ENCODE measurements around the gene TMIGD3. TPM values are rescaled to one million over a fixed set of nuclear protein-coding genes. Genes with fewer than 3 reads are reported as not detected.

TMIGD3 gene
- total RNA-seq, 1 experiment from 2014 or later, result not detected

DNA sequence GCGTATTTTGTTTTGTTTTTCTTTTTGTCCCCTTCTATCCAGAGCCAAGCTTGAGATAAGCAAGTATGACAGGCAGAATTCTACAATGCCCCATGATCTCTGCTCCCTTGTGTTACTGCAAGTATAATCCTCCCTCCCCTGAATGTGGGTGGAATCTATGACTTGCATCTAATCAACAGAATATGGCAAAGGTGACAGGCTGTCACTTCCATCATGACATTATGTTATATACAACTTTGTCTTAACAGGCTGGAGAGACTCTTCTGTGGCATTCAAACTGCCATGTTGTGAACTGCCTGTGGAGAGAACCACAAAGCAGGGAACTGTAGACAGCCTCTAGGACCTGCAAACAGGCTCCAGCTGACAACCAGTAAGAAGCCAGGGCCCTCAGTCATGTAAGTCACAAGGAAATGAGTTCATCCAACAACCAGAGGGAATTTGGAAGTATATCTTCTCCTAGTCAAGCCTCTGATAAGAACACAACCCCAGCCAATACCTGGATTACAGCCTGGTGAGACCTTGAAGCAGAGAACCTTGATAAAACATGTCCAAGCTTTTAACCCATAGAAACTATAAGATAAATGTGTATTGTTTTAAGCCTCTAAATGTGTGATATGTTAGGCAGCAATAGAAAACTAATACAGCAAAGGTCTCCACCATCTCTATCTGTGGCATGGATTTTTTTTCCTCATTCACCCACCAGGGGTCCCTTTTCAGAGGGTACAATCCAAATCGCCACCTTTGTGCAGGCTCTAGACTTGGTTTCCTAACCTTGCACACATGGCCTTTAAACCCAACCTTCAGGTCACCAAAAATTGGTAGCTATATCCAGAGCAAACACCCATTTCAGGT, 35.3 kb downstream of the TMIGD3 start:
- Histone ChIP-seq H4K20me1 (ENCODE audit: low read length) (no peaks in the 10 kb centered on the region), H3K4me2 (ENCODE audit: low read length) (no peak overlapping the region), H3K79me2 (ENCODE audit: low read length) (no peaks in the 10 kb centered on the region), H3K27ac (ENCODE audit: low read length) (no peak overlapping the region), H3K4me1 (ENCODE audit: insufficient read depth, low read length) (no peaks in the 10 kb centered on the region; the same call in 1 of the 2 replicates), H3K9me3 (ENCODE audit: low read length) (no peaks in the 10 kb centered on the region), H3K9me2 (replicated peaks; ENCODE audit: low read length) (no peaks in the 10 kb centered on the region), H3K27me3 (ENCODE audit: low read length) (no peaks in the 10 kb centered on the region), H3K9ac (ENCODE audit: low read length) (no peak overlapping the region), H3K36me3 (ENCODE audit: low read depth, low read length) (peaks cover 15% of the 10 kb centered on the region), H3F3A (ENCODE audit: low read length, unreplicated experiment) (no peaks in the 10 kb centered on the region), H3K4me3 (ENCODE audit: low read length) (no peak overlapping the region), H2AFZ (ENCODE audit: low read length) (no peak overlapping the region)
- ChIA-PET CTCF (interaction anchor here (1.0 kb wide), 1 partner anchor 14 kb away, joined by 3 read pairs; no protein-coding TSS in a partner anchor), POLR2A (ENCODE audit: unreplicated experiment) (no interaction called here)
- BruUV-seq (replicated peaks), result no TSS peak
- ATAC-seq (no peak), DNase-seq (no peak)
- TF ChIP-seq CTCF (conservative IDR thresholded peaks at IDR 0.05; ENCODE audit: low read depth, low read length) (no peak), EZH2phosphoT487 (IDR thresholded peaks at IDR 0.05; ENCODE audit: borderline replicate concordance, low read length) (no peak), EZH2 (IDR thresholded peaks at IDR 0.05; ENCODE audit: low read length, unreplicated experiment) (no peak)
- intact Hi-C loops (cut with micrococcal nuclease), result no loop called here

- intact Hi-C loops (cut with micrococcal nuclease), result no loop called here
- CTCF ChIA-PET, result interaction anchor here (0.5 kb wide), 1 partner anchor 893 kb away, joined by 3 read pairs; no protein-coding TSS in a partner anchor
Measured at GRCh38 chr1:111466480-111466879, 37.0 kb downstream of the TMIGD3 start.

More at GRCh38 chr1:111466480-111466879, 37.0 kb downstream of the TMIGD3 start:
- Histone ChIP-seq H3K9me3 (ENCODE audit: low read length) (no peaks in the 10 kb centered on the region), H3K4me1 (ENCODE audit: insufficient read depth, low read length) (no peaks in the 10 kb centered on the region; the same call in 1 of the 2 replicates), H4K20me1 (ENCODE audit: low read length) (no peaks in the 10 kb centered on the region), H3K27ac (ENCODE audit: low read length) (no peak overlapping the region), H3K4me3 (ENCODE audit: low read length) (no peak overlapping the region), H3K9me2 (replicated peaks; ENCODE audit: low read length) (no peaks in the 10 kb centered on the region), H3K79me2 (ENCODE audit: low read length) (no peaks in the 10 kb centered on the region), H3K27me3 (ENCODE audit: low read length) (no peaks in the 10 kb centered on the region), H3K36me3 (ENCODE audit: low read depth, low read length) (peaks cover 27% of the 10 kb centered on the region), H3K4me2 (ENCODE audit: low read length) (no peak overlapping the region), H3F3A (ENCODE audit: low read length, unreplicated experiment) (peaks cover 7% of the 10 kb centered on the region), H3K9ac (ENCODE audit: low read length) (no peak overlapping the region), H2AFZ (ENCODE audit: low read length) (no peak overlapping the region)
- ATAC-seq (no peak), DNase-seq (no peak)
- no TSS peak for BruUV-seq (replicated peaks)
- no peak for TF ChIP-seq CTCF (conservative IDR thresholded peaks at IDR 0.05; ENCODE audit: low read depth, low read length)
- POLR2A ChIA-PET (ENCODE audit: unreplicated experiment), result no interaction called here

Data from PC-3 (cell line).